ENCODE results near the gene MTUS2. TPM values are rescaled to one million over a fixed set of nuclear protein-coding genes. Genes with fewer than 3 reads are reported as not detected.

The MTUS2 gene
- total and polyA plus RNA-seq, 8 donors: 0.12 to 28.1 (median 3.5) TPM; not detected in 1

DNA sequence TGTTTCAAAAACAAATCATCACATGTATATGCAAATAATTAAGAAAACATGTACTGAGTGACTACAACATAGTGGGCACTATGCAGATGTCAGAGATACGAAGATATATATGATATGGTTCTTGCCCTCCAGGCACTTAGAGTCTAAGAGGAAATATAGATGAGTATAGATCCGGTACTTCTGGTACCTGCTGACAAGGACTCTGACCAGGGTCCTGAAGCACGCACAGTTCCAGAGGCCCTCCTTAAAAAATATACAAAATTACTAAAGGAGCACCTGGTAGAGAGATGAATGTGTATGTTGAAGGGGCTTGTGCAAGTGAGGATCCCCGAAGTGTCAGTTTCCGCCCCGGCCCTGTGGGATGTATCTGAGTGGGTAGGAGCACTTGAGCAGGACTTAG, 31.3 kb downstream of the MTUS2 start:
- no peaks in the 10 kb centered on the region for H3K9me3 ChIP-seq
- no peaks in the 10 kb centered on the region for H3K4me1 ChIP-seq
- no peak for DNase-seq
- no peaks in the 10 kb centered on the region for H3K36me3 ChIP-seq
- intact Hi-C loops (cut with DNase I; ENCODE audit: low total_unique reads): no loop called here
- peaks cover 0 to 41% (median 0%) of the 10 kb centered on the region in 3 donors for H3K27me3 ChIP-seq
- TF ChIP-seq POLR2A (IDR thresholded peaks at IDR 0.05): no peak
- no peak for TF ChIP-seq EP300 (IDR thresholded peaks at IDR 0.05)
- no peak for TF ChIP-seq POLR2AphosphoS5 (IDR thresholded peaks at IDR 0.05)
- TF ChIP-seq, protein P1, sequence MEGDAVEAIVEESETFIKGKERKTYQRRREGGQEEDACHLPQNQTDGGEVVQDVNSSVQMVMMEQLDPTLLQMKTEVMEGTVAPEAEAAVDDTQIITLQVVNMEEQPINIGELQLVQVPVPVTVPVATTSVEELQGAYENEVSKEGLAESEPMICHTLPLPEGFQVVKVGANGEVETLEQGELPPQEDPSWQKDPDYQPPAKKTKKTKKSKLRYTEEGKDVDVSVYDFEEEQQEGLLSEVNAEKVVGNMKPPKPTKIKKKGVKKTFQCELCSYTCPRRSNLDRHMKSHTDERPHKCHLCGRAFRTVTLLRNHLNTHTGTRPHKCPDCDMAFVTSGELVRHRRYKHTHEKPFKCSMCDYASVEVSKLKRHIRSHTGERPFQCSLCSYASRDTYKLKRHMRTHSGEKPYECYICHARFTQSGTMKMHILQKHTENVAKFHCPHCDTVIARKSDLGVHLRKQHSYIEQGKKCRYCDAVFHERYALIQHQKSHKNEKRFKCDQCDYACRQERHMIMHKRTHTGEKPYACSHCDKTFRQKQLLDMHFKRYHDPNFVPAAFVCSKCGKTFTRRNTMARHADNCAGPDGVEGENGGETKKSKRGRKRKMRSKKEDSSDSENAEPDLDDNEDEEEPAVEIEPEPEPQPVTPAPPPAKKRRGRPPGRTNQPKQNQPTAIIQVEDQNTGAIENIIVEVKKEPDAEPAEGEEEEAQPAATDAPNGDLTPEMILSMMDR (IDR thresholded peaks at IDR 0.05): no peak
- no peak overlapping the region for H3K27ac ChIP-seq
- 67 to 73% (median 68%) methylated on average over 6 of the region's 6 CpGs for WGBS, 5 donors
- H3K4me3 ChIP-seq: no peak overlapping the region

DNA sequence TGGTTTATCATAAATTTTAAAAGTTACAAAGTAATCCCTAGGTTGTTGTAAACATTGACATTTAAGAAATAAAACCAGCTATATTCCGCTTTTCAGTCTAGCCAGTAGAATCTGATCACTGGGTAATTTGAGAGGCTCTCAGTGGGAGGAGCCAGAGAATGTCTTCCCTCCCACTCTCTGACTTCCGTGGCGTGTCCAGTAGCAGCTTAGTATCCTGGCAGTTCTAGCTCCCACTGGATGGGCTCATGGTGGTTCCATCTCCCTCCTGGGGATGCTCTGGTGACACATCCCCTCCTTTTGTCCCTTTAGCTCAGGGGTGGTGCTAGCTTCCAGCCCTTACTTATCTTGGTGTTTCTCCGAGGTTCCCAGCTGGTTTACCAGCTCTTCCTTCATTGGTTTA, 34.5 kb downstream of the MTUS2 start:
- no peaks in the 10 kb centered on the region for H3K4me1 ChIP-seq
- intact Hi-C loops (cut with DNase I; ENCODE audit: low total_unique reads): no loop called here
- WGBS, 5 donors: 32 to 63% (median 39%) methylated on average over 4 of the region's 4 CpGs

DNA sequence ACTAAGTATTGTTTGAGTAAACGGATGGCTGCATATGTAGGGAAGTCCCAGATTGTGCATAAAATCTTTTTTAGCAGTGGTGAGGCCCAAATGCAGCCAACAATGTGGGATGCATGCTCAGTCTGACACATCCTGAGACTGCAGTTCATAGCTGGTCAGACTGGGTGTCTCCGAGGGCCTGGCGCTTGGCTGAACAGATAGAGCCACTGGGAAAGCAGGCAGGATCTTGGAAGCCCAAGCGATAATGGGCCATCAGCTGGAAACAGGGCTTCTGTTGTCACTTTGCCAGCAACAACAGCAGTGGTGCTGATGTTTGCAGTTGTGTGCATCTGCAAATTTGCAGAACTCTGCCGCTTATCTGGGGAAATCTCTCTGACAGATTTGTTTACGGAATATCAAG, 36.1 kb downstream of the MTUS2 start:
- intact Hi-C loops (cut with DNase I; ENCODE audit: low total_unique reads): no loop called here
- no peaks in the 10 kb centered on the region for H3K4me1 ChIP-seq
- H3K36me3 ChIP-seq: no peaks in the 10 kb centered on the region
- H3K9me3 ChIP-seq: no peaks in the 10 kb centered on the region
- TF ChIP-seq, protein P1 (IDR thresholded peaks at IDR 0.05): no peak
- TF ChIP-seq EP300 (IDR thresholded peaks at IDR 0.05) (no peak), POLR2AphosphoS5 (IDR thresholded peaks at IDR 0.05) (no peak), POLR2A (IDR thresholded peaks at IDR 0.05) (no peak)
- H3K27ac ChIP-seq: no peak overlapping the region
- H3K27me3 ChIP-seq: peaks cover 0 to 26% (median 0%) of the 10 kb centered on the region in 3 donors
- no peak overlapping the region for H3K4me3 ChIP-seq
- WGBS, 5 donors: 67 to 80% (median 73%) methylated on average over 6 of the region's 6 CpGs
- DNase-seq: peak in 1 of 2 donors; percentile 19

More for the DNA sequence above, 34.5 kb downstream of the MTUS2 start:
- DNase-seq: no peak
- peaks cover 0 to 31% (median 0%) of the 10 kb centered on the region in 3 donors for H3K27me3 ChIP-seq
- TF ChIP-seq POLR2AphosphoS5 (IDR thresholded peaks at IDR 0.05): no peak
- no peak for TF ChIP-seq EP300 (IDR thresholded peaks at IDR 0.05)
- TF ChIP-seq, protein P1 (IDR thresholded peaks at IDR 0.05): no peak
- no peak for TF ChIP-seq POLR2A (IDR thresholded peaks at IDR 0.05)
- H3K27ac ChIP-seq: no peak overlapping the region
- no peaks in the 10 kb centered on the region for H3K36me3 ChIP-seq
- H3K9me3 ChIP-seq: no peaks in the 10 kb centered on the region
- no peak overlapping the region for H3K4me3 ChIP-seq

DNA sequence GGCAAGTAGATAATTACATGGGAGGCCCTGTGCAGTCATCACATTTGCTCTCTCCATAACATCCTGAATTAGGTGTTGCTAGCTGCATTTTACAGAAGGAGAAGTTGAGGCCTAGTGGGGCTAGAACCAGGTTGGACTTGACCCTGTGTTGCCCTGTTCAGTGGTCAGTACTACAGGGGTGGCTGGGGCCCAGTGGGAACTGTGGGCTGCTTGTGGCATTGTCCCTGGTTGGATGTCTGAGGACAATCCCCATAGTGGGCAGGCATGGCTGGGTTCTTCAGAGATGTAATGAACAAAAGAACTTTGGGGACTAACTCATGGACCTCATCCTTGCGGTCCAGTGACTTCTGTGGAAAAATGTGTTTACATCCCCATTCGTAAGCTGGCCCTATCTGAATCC, 38.9 kb downstream of the MTUS2 start:
- H3K4me3 ChIP-seq: no peak overlapping the region
- H3K4me1 ChIP-seq: no peaks in the 10 kb centered on the region
- TF ChIP-seq POLR2AphosphoS5 (IDR thresholded peaks at IDR 0.05): no peak
- TF ChIP-seq, protein P1 (IDR thresholded peaks at IDR 0.05): no peak
- no peak for TF ChIP-seq POLR2A (IDR thresholded peaks at IDR 0.05)
- no peak for TF ChIP-seq EP300 (IDR thresholded peaks at IDR 0.05)
- H3K27ac ChIP-seq: no peak overlapping the region
- WGBS, 5 donors: 80 to 93% (median 89%) methylated on average over 2 of the region's 2 CpGs
- no peaks in the 10 kb centered on the region for H3K36me3 ChIP-seq
- no peak for DNase-seq
- intact Hi-C loops (cut with DNase I; ENCODE audit: low total_unique reads): no loop called here
- no peaks in the 10 kb centered on the region for H3K9me3 ChIP-seq
- H3K27me3 ChIP-seq: peaks cover 0 to 13% (median 0%) of the 10 kb centered on the region in 3 donors

All from stomach (tissue), 9 donors.